ENCODE results near the gene L3MBTL4. TPM values are rescaled to one million over a fixed set of nuclear protein-coding genes. Genes with fewer than 3 reads are reported as not detected.

Gene L3MBTL4
- total and polyA plus RNA-seq, 10 of the 15 experiments (the other 5 are each of a cell fraction or from before 2014, with no cell fraction given): 1.3 to 8.7 (median 3.8) TPM

- no peak for TF ChIP-seq MAX (IDR thresholded peaks at IDR 0.05; ENCODE audit: low read depth, low read length)
Observed at GRCh38 chr18:6054256-6054842, 360.4 kb downstream of the L3MBTL4 start (continued).

- Histone ChIP-seq H3K4me2 (ENCODE audit: control insufficient read depth, insufficient read depth) (no peak overlapping the region), H2AFZ (ENCODE audit: control insufficient read depth, low read depth, low read length) (no peak overlapping the region), H3K36me3 (ENCODE audit: control insufficient read depth in 2 of 2, insufficient read depth in 2 of 2, low read length in 1 of 2) (no peaks in the 10 kb centered on the region), H3K9ac (ENCODE audit: control insufficient read depth, insufficient read depth, low read length) (no peak overlapping the region), H3K27me3 (replicated peaks in 1 of 2; ENCODE audit: control insufficient read depth in 2 of 2, insufficient read depth in 2 of 2, low read length in 1 of 2) (no peaks in the 10 kb centered on the region), H3K27ac (ENCODE audit: control insufficient read depth, insufficient read depth) (no peak overlapping the region), H3K9me3 (replicated peaks; ENCODE audit: control insufficient read depth, insufficient read depth, low read length) (no peaks in the 10 kb centered on the region), H3K4me3 (no peak overlapping the region), H3K79me2 (ENCODE audit: control insufficient read depth, insufficient read depth, low read length) (no peaks in the 10 kb centered on the region), H3K4me1 (ENCODE audit: control insufficient read depth, insufficient read depth, low read length) (peaks cover 6% of the 10 kb centered on the region), H4K20me1 (ENCODE audit: control insufficient read depth, insufficient read depth) (no peaks in the 10 kb centered on the region)
- no TSS peak for BruUV-seq (replicated peaks)
- 66% methylated on average over 5 of the region's 5 CpGs for WGBS (ENCODE audit: insufficient coverage, insufficient replicate concordance, low lambda C conversion rate, missing lambda C conversion rate)
- FAIRE-seq (no peak), ATAC-seq (no peak), DNase-seq (ENCODE audit: low read depth, low spot score) (no peak)
- CTCF ChIA-PET: no interaction called here
- RAD21 ChIA-PET (ENCODE audit: unreplicated experiment): no interaction called here
- POLR2A ChIA-PET: no interaction called here
- in situ Hi-C loops (cut with MboI): no loop called here
- intact Hi-C loops (cut with micrococcal nuclease; ENCODE audit: unreplicated experiment): loop anchor here (10.0 kb wide), 1 partner anchor 162 kb away; no protein-coding TSS in a partner anchor
- SMC1A ChIA-PET (ENCODE audit: uncharacterized antibody, unreplicated experiment): no interaction called here
- TF ChIP-seq ZBTB40 (IDR thresholded peaks at IDR 0.05; ENCODE audit: borderline replicate concordance): no peak
- no peak for TF ChIP-seq TCF3 (IDR thresholded peaks at IDR 0.05; ENCODE audit: borderline replicate concordance, insufficient read depth, low read depth, low read length)
- TF ChIP-seq FOS (IDR thresholded peaks at IDR 0.05; ENCODE audit: borderline replicate concordance, extremely low read depth, insufficient read length): no peak
- no peak for TF ChIP-seq ZSCAN29 (IDR thresholded peaks at IDR 0.05)
- TF ChIP-seq MYC (IDR thresholded peaks at IDR 0.05; ENCODE audit: insufficient read depth, insufficient read length, insufficient replicate concordance, low read length, severe bottlenecking): no peak
- no peak for TF ChIP-seq MLLT1 (IDR thresholded peaks at IDR 0.05)
- no peak for TF ChIP-seq ATF3 (IDR thresholded peaks at IDR 0.05; ENCODE audit: borderline replicate concordance, extremely low read depth, low read depth, low read length)
- no peak for TF ChIP-seq PRDM15 (CRISPR knock-in tag; IDR thresholded peaks at IDR 0.05)
- TF ChIP-seq TCF12 (IDR thresholded peaks at IDR 0.05; ENCODE audit: low read depth, low read length): no peak
Observed at GRCh38 chr18:6052449-6052913, 362.2 kb downstream of the L3MBTL4 start.
